Measurements from ENCODE around the gene NPPA.
A peak's percentile ranks its signal among the peaks of the same experiment; 100 is the strongest.
"Not testable (repeated sequence)": the region's sequence is repeated elsewhere in the genome, so short reads cannot be mapped to it uniquely, and the experiment has no call there.

NPPA gene

DNA sequence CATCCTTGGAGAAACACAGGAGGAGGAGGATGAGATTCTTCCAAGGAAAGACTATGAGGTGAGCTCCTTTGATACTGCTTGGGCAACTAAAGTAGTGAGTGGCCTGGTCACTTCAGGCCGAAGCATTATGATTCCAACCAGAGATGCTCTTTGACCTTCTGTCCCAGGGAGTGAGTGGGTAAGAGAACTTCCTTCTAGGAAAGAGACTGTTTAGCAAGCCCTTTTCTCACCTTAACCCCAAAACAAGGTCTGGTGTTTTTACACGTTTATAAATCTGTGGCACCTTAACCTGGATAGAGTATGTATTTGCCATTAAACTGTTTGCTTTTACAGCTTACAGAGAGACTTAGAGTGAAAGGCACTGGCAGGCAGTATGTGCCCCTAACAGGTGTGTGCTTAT, 40.5 kb downstream of the NPPA start:
- no peak for DNase-seq (ENCODE audit: low spot score)

DNA sequence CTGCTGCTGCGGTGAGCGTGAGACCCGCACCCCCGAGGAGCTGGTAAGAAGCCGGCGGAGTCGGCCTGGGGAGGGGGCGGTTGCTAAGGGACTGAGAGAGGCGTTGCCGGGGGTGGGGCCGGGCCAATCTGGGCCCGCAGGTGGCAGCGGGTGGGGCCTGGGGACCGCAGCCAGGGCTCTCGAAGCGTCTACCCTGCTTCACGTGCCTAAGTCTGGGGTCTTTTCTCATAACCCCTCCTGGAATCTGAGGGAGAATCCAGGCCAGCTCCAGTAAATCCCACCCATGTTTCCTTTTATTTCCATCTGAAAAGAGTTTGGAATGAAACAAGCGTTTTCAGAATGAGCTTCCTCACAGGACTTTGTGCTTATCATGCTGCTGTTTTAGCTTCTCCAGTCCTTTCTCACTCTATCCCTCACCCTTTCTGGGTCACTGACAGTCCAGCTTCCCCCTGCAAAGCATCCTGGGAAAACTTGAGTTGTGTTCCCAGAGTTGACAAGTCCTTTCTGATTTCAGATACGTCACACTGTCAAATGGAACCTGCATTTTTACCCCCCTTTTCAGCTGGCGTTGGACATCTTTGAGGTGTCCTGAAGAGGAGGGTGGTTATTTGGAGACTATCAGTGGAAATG, 41.2 kb downstream of the NPPA start:
- peak; percentile 40 for DNase-seq (ENCODE audit: low spot score)

DNA sequence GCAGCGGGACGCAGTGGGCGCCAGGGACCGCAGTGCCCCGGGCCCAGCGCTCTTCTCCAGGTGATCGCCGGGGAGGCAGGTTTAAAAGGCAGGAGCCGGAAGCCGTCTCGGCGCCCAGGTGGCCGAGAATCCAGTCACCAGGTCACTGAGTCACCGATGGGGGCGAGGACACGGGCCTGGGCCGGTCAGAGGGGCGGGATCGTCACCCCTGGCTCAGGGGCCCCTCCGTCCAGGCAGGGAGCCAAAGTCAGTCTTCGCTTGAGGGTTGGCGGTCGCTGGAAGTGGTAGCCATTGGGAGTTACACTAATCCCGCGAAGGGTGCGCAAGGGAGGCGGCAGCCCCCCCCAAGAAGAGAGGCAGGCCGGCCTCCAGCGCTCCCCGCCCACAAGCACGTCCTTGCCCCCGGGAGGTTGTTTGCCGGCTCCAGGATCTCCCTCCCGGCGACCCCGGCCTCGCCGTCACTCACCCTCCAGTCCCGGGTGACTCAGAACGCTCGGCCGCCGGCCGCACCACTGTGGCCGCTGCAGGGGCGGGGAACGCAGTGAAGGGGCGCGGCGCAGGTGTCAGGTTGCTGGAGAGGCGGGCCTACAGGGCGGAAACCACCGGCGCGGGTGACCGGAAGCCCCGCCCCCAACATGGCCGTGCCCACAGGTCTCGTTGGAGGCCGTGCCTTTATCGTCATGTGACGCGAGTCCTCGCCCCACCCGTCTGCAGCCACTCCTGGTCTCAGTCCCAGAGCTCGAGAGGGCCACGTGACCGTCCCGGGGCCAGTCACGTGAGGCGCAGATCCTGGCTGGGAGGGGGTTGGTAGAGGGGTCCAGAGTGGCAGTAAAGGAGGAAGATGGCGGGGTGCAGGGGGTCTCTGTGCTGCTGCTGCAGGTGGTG, 41.9 kb downstream of the NPPA start, which contains the start of the genes CLCN6 and MTHFR:
CLCN6 (plus strand) TSS at position 770 of the 885 bp plus-strand sequence; CDS start at position 842, 72 bp downstream.
MTHFR (minus strand) TSS at position 543 of the 885 bp plus-strand sequence. CDS start 2,848 bp downstream, outside the sequence.
- peak; percentile 100 for DNase-seq (ENCODE audit: low spot score)

DNA sequence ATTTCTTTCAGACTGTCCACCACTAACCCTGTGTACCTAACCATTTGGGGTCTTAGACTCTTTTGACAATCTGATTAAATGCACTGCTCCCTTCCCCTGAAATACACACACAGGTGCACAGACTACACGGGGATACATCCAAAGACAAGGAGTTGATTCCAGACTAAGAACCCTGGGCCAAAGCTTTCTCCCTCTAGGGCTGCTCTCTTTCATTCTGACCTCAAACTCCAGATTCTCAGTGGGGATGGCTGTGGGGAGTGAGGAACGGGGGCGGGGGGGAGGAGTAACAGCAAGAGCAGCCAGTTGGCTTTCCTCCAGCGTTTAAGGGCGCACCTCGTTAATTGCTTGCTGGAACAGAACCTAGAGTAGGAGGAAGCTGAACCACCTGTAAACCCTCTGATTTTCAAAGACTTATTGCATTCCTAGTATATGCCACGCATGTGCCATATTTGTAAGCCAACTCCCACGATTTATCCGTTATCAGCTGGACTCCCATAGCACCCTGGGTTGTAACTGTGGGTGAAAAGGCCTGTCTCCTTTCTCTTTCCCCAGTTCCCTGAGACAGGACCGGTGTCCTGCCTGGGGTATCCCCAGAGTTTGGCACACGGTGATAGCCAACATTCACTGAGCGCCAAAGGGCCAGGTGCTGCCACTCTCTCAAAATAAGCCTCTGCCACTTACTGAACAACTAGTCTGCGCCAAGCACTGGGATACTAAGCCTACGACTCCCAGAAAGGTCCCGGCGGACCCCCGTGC, 42.7 kb downstream of the NPPA start:
- peak; percentile 64 for DNase-seq (ENCODE audit: low spot score)

DNA sequence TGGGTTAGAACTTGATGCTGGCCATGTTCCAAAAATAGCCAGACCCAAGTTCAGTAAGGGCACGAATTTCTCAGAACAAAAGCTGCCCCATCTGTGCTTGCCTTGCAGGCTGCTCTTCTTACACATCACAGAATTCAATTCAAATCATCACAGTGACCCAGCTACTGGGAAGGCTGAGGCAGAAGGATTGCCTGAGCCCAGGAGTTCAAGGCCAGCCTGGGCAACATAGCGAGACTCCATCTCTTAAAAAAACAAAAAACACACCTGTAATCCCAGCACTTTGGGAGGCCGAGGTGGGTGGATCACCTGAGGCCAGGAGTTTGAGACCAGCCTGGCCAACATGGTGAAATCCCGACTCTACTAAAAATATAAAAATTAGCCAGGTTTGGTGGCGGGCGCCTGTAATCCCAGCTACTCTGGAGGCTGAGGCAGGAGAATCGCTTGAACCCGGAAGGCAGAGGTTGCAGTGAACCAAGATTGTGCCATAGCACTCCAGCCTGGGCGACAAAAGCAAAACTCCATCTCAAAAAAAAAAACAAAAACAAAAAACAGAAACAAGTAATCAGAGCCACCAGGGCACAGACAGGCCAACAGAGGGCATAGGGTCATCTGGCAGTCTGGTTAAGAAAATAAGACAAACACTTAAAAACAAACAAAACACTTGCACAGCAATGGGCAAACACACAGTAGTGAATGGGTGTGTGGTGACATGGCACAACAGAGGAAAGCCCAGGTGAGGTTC, 43.5 kb downstream of the NPPA start:
- DNase-seq (ENCODE audit: low spot score) = not testable (repeated sequence)

DNA sequence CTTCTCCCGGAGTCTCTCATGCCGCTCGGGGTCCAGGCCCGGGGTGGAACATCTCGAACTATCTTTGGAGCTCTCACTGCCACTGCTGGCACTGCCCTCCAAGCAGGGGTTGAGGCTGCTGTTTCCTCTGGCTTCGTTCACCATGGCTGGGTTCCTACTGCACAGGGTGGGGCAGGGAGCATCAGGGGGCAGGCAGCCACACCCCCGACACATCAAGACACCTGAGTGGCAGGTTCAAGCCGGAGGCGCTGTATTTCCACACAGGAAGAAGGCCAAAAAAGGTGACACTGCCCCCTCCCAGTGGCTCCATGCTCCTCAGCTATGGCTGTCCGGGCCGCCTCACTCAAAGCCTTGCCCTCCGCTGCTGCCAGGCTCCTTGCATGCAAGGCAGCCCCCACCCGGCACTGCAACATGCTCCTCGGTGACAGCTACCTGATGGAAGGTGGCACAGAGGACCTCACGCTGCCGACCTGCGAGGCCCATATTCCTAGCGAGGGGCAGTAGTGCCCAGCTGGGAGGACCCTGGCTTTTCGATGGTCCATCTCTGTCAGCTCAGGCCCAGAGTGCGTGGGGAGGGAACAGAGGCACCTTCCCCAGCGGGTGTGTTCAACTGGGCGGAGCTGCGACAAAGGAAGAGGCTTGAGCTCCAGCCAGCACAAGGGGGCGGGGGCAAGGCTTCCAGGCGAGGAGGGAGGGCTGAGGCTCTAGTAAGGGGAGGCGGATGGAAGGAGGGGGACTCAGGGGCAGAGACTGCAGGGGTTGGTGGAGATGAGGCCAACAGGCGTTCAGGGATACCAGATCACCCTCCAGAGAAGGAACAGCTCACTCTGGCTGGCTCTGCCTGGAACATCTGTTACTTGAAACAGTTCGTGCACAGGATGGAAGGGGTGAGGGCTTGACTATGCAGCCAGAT, 44.4 kb downstream of the NPPA start:
- peak; percentile 91 for DNase-seq (ENCODE audit: low spot score)

DNA sequence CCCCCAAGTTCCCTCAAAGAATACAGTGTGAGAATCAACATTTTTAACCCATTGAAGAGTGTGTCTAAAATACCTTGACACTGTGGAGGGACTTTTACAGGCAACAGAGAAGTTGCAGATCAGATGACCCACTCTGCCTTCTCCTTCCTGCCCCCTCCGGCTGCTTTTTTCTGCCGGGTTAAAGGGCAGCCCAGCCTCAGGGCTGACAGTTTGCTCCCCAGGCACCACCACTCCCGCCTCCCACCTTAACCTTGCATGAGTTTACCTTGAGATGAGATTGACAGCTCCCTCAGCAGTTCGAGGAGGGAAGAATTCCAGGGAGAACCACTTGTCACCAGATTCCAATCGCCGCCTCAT, 45.0 kb downstream of the NPPA start:
- no peak for DNase-seq (ENCODE audit: low spot score)

DNA sequence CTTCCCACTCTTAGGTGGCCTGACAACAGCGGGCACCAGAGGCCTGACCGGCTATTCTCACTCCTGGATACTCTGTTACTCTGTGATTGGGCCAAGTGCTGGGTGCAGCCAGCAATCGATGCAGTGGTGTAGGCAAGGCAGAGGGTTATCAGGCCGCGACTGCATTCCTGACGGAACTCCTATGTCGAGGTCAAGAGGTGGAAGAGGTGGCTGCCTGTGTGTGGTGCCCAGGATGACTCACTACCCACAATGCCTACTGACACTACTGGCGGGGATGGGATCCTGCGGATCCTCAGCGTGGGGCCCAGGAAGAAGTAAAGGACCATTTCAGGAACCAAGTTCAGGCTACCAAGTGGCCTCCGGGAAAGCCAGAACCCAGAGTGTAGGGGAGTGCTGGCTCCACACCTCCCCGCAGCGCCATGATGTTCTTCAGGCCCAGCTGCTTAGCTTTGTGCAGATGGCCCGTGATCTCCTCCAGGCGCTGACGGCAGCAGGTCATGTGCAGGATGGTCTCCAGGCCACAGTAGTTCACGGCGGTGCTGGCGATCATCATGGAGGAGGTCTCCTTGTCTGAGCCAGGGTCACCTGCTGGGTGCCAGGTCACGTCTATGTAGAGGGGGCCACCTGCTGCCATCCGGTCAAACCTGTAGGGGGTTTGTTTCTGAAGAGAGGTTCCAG, 46.7 kb downstream of the NPPA start:
- peak; percentile 63 for DNase-seq (ENCODE audit: low spot score)

DNA sequence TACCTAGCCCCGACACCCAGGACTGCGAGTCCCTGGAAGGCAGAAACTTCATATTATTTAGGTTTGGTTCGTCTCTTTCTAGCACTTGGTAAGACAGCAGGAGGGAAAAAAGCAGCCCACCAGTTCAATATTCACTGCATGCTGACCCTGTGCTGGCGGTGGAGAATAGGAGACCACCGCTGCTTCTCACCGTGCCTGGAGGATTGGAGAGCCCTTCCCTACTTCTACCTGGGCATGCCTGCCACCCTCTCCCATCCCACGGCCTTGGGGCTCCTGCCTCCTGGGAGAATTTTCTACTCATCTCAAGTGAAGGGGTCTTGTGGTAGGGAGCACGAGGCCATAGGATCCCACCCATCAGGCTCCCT, 47.2 kb downstream of the NPPA start:
- DNase-seq (ENCODE audit: low spot score) = no peak

DNA sequence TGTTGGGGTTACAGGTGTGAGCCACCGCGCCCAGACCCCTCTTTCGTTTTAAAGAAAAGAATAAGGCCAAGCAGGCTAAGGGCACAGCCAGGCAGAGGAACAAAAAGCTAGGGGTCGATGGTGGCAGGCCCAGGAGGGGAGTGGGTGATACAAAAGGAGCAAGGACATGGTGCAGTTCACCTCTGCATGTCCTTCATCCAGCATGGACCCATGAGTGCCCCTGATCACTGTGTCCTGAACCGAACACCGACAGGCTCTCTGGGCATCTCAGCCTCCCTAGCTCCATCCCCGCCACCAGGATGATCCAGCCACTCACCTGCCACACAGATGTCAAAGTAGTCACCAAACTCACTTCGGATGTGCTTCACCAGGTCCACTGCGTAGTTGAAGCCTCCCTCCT, 47.7 kb downstream of the NPPA start:
- DNase-seq (ENCODE audit: low spot score) = no peak

DNA sequence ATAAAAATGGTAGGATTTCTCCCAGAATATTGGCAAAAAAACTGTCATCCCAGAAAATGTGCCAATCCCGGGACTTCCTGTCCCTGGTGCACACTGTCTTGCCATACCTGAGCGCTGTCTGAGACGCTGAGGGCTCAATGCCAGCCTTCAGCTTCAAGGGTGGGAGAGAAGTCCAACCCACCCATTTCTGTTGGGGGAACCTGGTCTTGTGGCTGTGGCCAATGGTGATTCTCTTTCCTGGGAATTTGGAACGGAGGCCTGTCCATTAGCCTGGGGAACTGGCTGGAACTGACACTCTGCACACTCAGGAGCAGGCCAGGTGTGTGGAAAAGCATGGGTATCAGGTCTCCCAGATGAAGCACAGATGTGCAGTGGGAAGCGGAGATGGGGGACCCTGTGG, 48.5 kb downstream of the NPPA start:
- DNase-seq (ENCODE audit: low spot score) = no peak

DNA sequence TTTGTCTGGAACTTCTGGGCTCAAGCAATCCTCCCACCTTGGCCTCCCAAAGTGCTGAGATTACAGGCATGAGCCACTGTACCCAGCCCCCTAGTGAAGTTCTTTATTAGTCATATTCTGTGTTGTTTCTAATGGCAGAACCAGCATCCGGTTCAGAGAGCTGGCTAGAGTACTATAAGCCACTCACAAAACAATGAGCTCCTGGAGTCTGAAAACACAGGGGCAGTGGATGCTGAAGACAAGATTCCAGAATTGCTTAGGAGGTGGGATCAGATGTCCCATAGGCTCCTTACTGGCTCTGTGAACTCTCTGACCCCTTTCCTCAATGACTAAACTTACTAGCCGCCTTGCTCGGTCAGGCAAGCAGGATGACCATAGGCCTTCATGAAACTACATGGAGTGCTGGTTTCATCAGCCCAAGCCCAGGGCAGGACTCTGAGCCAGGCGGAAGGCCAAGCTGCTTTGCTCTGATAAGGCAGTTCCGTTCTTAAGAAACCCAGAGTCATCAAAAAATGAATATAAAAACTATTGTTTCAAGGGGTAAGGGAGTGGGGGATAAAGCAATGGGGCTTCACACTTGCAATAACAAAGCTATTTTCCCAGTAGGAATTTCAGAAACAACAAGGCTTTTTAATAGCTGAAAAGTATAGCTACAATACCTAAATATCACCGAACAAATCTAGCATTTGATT, 49.9 kb downstream of the NPPA start:
- DNase-seq (ENCODE audit: low spot score) = peak; percentile 89

DNA sequence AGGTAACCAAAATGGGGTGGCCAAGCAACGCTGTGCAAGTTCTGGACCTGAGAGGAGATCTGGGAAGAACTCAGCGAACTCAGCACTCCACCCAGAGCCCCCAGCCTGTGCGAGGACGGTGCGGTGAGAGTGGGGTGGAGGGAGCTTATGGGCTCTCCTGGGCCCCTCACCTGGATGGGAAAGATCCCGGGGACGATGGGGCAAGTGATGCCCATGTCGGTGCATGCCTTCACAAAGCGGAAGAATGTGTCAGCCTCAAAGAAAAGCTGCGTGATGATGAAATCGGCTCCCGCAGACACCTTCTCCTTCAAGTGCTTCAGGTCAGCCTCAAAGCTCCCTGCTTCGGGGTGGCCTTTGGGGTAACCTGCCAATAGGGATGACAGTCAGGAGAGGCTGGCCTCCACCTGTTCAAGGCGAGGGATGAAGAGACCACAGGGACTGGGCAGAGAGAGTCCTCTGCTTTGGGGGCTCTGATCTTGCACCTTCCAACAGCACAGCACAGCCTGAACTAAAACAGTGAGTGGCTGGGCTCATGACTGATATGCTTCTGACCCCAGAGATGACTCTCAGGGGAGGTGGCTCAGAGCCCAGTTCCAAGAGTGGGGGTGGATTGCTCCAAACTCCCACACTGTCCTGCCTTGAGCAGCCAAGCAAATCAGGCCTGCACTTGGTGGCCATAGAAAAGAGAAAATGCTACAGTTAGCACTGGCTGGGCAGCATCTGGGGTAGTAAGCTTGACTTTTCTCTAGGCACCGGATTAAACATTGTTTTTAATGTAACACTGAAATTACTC, 51.4 kb downstream of the NPPA start:
- DNase-seq (ENCODE audit: low spot score) = peak; percentile 92
